HG03469 (cell line): ENCODE measurements around the gene ZBTB7C.

ENCODE experiments used
- ATAC-seq: cut with Tn5 transposase; IDR thresholded peaks from one replicate; pipeline ENCODE4 v1.9.1; 2021; ENCODE audit warnings: mild to moderate bottlenecking, moderate library complexity, moderate number of reproducible peaks; ENCODE audit not compliant: unreplicated experiment

Gene ZBTB7C

DNA sequence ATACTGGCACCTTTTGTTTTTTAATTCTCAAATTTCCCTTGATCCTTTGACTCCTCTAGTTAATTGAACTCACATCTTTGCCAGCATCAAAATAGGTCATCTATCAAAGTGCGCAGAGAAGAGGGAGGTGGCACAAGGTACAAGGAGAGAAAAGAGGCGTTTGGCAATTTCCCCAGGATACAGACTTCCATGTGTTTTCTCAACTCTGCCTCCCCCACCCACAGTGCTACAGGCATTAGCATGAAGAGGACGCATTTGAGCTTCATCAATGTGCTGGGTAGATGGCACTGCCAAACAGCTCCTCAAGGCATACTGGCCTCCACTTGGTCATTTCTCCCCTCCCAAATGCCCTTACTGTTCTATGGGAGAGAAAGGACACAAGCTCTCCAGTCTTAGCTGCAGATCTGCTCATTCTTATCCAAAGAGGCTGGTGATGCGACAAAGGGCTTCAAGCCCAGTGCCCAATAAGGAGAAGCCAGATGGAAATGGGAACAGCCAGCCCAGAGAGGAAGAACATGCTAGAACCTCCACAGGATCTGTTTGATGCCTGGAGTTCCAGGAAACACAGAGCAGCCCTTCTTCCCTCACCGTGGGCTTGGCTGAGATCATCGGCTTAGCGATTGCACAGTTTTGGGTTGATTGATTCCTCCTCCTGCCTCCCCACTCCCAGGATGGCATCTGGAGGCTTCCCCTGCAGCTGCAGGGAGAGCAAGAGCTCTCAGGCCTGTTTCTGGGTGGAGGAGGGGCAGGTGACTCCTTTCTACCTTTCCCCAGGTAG, 334.1 kb downstream of the ZBTB7C start:
- ATAC-seq, result no peak

DNA sequence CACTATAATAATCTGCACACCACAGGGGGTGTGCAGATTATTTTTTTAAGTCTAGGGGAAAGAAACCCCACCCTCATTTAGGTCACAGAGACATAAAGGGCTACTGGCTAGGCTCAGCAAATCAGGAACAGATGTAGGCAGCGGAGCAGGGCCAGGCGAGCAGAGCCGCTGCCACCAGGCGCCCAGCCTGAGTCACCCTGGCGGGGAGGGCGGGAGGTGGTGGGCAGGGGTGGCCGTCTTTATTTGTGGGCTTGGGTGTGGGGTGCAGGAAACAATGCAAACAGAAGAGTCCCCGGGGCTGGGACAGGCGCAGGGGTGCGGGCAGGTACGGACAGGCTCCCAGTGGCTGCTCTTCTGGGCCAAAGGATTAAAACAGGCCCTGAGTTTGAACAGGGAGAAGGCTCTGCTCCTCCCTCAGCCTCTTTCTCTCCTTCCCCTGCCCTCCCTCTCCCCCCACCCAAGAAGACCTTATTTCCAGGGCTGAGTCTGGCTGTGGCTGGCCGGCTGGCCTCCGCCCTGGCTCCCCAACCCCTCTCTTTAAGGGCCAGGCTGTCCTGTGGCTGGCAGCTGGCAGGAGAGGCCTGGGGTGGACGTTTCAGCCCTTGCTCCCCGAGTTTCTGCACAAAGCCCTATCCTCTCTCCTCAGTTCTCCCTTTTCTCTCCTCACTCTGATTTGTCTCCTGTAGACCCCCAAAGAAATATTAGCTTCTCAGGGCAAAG, 335.8 kb downstream of the ZBTB7C start:
- ATAC-seq, result no peak

DNA sequence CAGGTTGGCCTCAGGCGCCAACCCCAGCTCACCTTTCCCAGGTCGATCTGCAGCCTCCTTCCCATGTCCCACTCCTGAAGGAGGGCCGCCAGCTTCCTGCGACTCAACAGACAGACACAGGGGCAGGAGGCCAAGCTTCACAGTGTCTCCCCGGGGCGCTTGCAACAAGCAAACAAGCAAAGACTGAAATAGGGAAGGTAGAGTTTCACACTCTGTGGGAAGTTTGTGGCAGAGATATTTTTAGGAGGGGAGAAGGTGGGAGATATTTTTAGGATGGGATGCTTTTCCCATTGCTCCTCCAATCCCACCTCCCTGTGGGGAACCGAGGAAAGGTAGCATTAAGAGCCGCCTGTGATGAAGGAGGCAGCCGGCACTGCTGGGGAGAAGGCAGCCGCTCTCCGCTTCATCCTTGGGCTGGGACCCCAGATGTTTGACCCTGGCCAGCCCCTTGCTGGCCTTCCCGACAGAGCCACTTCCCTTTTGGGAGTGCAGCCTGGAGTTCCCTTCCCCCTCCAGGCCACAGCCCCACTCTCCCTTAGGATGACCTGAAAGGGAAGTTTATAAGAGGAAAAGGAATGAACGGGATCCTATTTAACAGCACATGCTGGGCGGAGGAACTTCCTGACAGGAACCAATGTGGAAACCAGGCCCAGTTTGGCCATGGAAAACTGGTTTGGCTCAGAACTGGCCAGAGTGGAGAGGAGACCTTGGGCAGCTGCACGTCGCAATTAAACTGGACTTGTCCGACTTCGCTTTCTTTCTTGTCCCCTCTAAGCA, 336.6 kb downstream of the ZBTB7C start:
- ATAC-seq, result no peak

DNA sequence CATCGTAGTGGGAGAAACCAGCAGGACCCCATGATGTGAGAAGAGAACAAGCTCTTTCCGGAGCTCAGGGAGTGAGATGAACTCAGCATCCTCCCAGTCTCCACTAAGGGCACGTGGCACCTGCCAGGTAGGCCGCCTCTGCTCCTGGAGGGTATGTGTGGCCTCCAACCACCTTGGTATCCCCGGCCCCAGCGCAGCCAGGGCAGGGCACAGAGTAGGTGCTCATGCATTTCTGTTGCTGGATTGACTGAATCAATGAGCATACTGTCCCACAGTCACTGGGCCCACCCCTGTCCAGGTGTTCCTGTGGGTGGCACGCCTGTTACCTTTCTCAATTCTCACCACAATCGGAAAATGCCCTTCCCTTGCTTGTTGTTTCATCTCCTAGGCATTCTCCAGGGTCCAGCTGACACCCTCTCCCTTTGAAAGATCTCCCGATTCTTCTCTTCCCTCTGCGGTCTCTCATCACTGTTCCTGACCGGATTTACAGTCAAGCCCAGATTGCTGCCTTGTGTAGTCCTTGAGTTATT, 340.2 kb downstream of the ZBTB7C start:
- no peak for ATAC-seq

- no peak for ATAC-seq
Measured at GRCh38 chr18:48066225-48066652, 342.9 kb downstream of the ZBTB7C start.

- no peak for ATAC-seq
Measured at GRCh38 chr18:48065601-48065995, 343.6 kb downstream of the ZBTB7C start.

DNA sequence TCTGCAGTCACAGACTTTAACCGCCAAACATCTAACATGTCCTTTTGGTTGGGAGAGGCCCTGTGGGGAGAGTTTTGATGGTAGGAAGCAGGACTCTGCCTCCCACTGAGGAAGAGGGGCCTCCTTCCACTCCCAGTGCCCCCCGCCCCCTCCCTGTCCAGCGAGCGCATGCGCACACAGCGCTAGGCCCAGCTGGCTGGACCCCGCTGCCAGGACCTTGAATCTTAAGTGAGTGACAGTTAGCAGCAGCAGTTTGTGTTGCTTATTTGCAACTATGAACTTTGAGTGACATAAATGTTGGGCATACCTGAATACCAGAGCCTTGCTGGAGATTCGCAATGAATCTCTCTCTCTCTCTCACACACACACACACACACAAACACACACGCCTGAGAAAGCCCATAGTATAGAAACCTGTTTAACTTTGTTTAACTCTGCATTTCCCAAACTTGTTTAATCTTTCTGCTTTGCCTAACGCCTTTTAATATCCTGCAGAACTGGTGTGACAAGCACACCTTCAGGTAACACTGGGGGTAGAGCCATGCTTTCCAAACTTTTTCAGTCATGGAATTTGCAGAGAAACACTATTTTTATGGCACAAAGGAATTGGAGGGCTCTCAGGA, 344.1 kb downstream of the ZBTB7C start:
- ATAC-seq, result no peak

DNA sequence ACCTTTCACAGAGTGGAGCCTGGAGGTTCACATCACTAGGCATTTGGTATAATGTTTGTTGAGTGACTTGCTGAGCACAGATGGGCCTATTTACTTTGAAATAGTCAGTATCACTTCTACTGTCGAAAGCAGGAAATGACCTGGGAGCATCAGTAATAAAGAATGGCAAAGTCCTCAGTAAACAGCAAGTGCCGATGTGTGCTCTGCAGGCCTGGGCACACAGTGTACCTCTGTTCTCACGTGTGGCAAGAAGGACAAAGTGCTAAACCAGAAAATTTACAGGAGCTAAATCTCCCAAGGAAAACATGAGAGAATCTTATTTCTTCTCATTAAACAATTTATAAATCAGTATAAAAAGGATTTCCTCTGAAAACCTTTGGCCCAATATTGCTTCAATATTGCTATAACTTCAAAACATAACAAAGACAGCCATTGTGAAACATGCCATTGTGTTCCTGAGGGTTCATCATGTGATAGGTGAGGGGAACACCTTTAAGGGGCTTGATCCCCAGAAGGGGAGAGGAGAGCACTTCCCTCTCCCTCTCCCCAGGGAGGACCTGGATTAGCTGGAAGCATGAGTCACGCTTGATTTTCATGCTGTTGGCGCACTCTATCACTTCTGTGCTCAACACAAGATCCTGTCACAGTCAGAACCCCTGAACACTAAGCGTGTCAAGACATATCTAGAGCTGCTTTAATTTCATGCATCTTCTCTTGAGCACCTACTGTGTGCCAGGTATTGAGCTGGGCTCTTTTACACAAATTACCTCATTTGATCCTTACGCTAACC, 347.2 kb downstream of the ZBTB7C start:
- no peak for ATAC-seq

DNA sequence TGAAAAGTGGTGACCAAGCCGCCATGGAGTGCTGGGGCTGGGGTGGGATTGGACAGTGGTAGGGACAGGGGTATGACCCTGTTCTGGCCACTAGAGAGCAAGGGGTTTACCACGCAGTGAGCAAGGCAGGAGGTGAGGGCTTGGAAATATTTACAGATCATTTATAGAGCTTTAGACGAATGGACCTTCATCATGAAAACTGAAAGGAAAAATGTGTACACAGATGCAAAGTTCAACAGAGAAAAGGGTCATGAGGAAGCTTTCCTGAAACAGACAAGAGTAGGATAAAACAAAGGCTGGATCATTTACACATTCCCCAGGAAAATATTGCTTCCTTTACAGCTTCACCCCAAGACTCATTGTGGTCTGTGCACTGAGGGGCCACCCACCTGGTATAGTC, 348.2 kb downstream of the ZBTB7C start:
- ATAC-seq, result no peak

GRCh38 chr18:48060346-48060745, 348.8 kb downstream of the ZBTB7C start:
- no peak for ATAC-seq

GRCh38 chr18:48059455-48060010, 349.6 kb downstream of the ZBTB7C start:
- ATAC-seq, result no peak

GRCh38 chr18:48058486-48058885, 350.7 kb downstream of the ZBTB7C start:
- ATAC-seq, result no peak

DNA sequence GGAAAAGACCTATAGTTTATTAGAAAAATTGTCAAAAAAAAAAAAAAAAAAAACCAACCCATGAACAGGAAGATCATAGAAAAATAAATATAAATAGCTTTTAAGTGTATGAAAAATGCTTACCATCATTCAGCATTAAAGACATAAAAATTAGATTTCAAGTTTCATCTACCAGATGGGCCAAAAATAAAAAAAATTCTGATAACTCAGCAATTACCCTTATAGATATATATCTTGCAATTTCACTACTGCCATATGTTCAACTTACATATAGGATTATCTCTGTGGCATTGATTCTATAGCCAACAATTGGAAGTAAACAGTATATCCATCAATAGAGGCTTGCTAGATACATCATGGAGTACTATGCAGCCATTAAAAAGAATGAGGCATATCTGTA, 352.2 kb downstream of the ZBTB7C start:
- no peak for ATAC-seq

DNA sequence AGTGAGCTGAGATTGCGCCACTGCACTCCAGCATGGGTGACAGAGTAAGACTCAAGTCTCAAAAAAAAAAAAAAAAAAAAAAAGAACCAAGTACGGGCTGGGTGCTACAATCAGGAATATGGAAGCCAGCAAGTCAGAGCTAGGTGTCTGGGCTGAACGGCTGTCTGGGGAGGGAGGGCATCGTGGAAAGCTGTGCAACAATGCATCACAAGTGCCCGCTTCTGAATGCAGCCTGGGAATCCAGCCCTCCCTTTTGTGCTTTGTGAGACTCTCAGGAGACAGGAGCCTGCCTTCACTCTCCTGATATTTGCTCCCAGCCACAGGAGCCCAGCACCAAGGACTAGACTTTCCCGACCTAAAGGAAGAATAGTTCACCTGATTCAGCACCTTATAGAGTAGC, 353.8 kb downstream of the ZBTB7C start:
- ATAC-seq, result no peak

DNA sequence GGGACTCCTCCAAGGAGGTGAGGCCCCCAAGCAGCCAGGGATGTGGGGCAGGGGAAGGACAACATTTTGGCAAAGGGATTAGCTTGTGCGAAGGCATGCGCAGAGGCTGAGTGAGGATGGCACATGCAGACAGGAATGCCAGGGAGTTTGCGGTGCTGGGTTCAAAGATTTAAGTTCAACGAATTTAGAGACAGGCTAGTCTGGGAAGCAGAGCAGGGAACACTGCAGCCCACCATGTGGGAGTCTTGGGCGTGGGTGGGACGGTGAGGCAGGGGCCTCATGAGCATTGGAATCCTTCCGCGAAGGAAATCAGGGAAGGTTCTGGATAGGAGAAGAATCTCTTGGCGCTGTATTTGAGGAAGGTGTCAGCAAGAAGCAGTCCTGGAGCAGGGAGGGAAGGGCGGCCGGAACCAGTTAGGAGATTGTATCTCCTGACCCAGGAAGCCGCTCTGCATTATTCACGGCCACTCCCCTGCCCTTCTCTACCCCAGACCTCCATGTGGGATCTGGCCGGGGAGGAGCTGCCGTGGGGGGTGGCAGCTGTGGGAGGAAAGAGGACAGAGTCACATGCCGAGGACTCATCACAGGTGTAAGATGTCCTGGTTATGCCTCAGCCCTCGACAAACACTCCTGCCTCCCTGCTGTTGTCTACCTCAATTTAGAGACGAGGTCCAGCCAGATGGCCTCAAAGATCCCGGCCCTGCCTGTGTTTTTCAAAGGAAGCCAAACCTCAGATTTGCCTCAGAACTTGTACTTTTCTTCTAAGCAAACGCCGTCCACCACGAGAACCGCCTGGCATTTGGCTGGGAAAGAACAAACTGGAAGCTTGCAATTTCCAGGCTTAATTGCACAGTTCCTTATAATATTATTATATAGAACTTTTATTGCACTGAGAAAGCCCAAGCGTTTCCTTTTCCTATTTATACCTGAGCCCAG, 355.0 kb downstream of the ZBTB7C start:
- ATAC-seq, result no peak

GRCh38 chr18:48052842-48053241, 356.3 kb downstream of the ZBTB7C start:
- no peak for ATAC-seq

DNA sequence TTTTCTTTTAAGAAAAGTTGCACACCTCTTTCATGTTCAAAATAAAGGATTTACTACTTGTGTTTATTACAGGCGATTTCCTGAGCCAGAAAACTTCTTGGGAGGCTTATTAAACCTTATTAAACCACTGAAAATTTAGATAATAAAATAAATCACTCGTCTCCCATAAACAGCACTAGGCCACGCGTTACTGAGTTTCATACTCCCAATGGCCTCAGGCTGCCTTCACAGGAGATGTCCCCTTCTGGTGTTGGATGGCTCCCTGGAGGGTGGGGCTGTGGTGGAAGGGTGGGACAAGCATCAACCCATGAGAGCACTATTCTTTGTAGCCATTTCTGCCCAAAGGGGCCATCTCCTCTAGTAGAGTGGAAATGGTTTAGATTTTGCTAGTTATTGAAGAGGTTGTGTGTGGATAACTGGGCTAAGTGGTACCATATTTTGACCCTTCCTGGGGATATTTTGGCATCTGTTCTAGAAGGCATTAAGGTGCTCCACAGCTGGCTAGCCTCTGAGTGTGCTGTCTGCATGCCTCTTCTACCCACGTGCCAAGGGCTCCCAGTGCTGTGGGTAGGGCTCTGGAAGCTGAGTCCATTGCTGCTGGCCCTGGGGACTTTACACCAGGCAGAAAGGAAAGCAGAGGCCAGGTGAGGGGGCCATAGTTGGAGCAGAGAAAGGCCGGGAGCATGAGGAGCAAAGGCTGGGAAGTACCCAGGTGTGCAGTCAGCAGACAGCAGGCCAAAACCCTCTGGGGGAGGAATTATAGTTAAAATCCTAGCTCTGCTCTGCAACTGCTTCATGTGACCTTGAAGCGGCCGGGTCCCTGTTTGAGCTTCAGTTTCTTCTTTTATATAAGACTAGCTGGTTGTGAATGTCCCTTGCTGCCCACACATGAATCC, 357.0 kb downstream of the ZBTB7C start:
- ATAC-seq, result no peak

DNA sequence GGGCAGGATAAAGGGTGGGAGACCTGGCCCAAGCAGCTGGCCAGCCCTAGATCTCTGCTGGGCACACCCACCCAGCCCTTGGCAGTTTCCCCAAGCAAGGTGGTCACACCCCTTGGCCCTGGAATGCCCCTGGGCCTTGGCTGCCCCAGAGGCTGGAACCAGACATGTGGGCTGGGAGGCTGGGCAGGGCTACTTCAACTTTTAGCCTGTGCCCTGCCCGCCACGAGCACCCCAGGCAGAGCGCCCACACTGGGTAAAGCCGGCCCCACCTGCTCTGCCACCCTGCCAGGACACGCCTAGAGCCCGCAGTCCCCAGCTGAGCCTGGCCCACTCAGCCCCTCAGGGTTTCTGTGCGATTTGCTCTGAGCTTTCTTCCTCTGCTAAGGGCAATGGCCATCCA, 359.0 kb downstream of the ZBTB7C start:
- ATAC-seq, result no peak
